HG03175 (cell line): Measurements from ENCODE around the gene CEND1.
"Not testable (repeated sequence)": the region's sequence is repeated elsewhere in the genome, so short reads cannot be mapped to it uniquely, and the experiment has no call there.

ENCODE experiments used
- ATAC-seq: cut with Tn5 transposase; IDR thresholded peaks from one replicate; pipeline ENCODE4 v1.9.1; 2021; ENCODE audit warnings: mild to moderate bottlenecking, moderate library complexity; ENCODE audit not compliant: unreplicated experiment

The CEND1 gene

GRCh38 chr11:765025-765801, 24.7 kb downstream of the CEND1 start:
- ATAC-seq, result no peak

GRCh38 chr11:764322-765024, 25.4 kb downstream of the CEND1 start:
- no peak for ATAC-seq

- no peak for ATAC-seq
These were observed 26.2 kb downstream of the CEND1 start for GRCh38 chr11:763549-764321.

DNA sequence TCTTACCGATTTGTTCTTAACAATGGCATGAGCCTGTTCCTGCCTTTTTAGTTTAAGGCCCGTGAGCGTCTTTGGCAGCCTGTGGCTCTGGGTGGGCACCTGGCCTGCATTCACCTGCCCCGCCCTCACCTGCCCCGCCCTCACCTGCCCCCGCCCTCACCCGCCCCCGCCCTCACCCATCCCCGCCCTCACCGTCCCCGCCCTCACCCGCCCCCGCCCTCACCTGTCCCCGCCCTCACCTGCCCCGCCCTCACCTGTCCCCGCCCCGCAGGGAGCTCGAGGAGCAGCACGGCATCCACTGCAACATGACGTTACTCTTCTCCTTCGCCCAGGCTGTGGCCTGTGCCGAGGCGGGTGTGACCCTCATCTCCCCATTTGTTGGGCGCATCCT, 26.8 kb downstream of the CEND1 start:
- ATAC-seq, result no peak

- no peak for ATAC-seq
These were observed 27.3 kb downstream of the CEND1 start for GRCh38 chr11:762421-763072.

- no peak for ATAC-seq
These were observed 28.3 kb downstream of the CEND1 start for GRCh38 chr11:761526-762108.

DNA sequence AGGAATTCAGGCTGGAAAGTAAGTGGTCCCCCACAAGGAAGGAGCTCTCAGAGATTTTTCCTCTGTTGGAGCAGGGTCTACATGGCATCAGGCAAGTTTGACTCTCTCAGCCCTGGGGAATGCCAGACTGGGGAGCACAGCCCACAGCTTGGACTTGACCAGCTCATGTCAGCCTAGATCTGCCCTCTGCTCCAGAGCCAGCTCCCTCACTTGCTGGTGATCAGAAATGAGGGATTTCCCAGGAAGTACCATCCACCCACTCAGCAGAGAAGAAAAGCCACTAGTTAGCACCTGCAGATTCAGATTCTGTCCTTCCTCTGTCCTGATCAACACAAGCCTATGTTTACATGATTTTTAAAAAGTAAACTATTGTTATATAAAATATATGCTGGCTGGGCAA, 29.7 kb downstream of the CEND1 start:
- no peak for ATAC-seq

DNA sequence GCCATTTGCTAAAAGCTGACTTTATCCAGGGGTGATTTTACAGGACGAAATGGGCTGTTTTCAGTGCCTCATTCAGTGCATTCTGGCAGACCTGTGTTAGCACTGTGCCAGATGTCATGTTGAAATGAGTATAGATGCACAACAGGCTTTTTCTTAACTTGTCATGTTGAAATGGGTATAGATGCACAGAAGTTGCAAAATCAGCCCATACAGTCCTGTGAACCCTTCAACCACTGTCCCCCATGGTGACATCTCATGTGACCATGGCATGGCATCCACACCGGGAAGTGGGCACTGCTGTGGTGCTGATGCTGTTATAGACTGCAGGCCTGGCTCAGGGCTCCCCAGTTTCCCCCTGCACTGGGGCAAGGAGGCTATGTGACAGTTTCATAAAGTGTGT, 40.2 kb downstream of the CEND1 start:
- ATAC-seq, result no peak

DNA sequence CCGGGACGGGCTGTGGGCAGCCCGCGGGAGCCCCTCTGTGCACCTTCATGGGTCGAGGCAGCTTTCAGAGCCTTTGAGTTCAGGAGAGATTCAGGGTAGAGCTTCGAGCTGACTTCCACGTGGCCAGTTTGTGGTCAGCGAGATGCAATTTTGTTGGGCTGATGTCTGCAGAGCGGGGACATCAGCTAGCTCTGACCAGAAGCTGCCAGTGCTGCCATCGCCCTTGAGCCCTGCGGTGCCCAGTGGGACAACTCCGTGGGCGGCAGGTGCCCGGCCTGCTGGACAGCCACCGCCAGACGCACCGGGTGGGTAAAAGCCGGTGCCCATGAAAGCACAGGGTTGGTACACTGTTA, 41.9 kb downstream of the CEND1 start:
- ATAC-seq, result no peak

- ATAC-seq, result peak; percentile 89
These were observed 42.5 kb downstream of the CEND1 start, which contains the start of gene TALDO1 for GRCh38 chr11:747158-748006. TSS of gene TALDO1 (plus strand) at chr11:747464. CDS start at chr11:747482, 18 bp downstream.

DNA sequence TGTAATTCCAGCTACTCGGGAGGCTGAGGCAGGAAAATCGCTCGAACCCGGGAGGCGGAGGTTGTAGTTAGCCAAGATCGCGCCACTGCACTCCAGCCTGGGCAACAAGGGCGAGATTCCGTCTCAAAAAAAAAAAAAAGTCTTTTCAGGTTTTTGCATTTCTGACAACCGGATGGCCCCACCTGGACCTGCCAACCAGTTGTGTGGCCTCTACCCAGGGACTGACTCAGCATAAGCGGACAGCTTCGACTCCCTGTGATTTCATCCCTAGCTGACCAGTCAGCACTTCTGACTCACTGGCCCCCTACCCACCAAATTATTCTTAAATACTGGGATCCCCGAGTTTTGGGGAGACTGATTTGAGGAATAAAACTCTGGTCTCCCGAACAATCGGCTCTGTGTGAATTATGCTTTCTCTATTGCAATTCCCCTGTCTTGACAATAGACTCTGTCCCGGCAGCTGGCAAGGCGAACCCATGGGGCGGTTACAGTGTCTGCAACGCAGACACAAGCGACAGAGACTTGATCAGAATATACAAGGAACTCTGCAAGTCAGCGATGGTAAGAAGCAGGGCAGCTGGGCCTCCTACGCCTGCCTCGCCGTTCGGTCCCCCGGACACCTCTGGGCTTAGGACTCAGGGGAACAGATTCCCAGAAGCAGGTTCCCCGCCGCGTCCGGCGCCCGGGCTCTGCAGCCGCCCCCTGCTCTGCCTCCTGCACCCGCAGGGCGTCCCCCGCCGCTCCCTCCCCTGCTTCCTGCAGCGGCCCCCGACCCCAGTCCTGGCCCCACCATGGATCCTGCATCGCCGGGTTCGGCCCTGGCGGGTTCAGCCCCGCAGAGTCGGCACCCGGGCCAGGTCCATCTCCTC, 43.4 kb downstream of the CEND1 start:
- peak; percentile 27 for ATAC-seq

DNA sequence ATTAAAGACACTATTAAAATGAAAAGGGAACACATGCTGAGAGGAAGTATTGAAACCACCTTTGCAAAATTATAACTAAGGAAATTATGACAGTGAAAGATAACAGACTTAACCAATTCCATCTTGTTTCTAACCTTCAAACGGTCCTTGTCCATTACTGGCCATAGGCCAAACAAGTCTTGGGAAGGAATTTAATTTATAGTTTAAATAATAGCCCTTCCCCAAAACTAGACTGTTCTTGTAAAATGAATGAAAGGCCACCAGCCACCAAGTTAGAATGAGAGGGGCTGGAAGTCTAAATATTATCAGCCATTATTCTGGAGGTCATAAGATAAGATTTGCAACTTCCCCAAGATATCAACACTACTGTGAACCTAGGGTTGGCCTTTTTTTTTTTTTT, 44.5 kb downstream of the CEND1 start:
- no peak for ATAC-seq

DNA sequence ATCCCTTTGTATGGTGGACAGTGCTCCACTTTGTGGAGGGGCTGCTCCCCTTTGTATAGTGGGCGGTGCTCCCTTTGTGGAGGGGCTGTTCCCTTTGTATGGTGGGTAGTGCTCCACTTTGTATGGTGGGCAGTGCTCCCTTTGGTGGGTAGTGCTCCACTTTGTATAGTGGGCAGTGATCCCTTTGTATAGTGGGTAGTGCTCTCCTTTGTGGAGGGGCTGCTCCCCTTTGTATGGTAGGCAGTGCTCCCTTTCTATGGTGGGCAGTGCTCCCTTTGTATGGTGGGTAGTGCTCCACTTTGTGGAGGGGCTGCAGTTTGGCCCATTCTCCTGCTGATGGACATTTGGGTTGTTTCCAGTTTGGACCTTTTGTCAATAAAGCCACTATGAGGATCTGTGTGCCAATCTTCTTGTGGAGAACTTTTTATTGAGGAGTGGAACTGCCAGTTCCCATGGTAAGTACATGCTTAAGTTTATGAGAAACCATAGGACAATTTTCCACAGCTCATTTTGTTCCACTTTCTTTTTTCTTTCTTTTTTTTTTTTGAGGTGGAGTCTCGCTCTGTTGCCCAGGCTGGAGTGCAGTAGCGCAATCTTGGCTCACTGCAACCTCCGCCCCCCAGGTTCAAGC, 47.2 kb downstream of the CEND1 start:
- ATAC-seq, result no peak

- ATAC-seq, result no peak
These were observed 47.7 kb downstream of the CEND1 start for GRCh38 chr11:742156-742546.

- ATAC-seq, result not testable (repeated sequence)
These were observed 52.0 kb downstream of the CEND1 start for GRCh38 chr11:737899-738298.

GRCh38 chr11:737366-737765, 52.5 kb downstream of the CEND1 start:
- no peak for ATAC-seq
